ENCODE results near the gene MYL10. TPM values are rescaled to one million over a fixed set of nuclear protein-coding genes. Genes with fewer than 3 reads are reported as not detected.

Gene MYL10
- total RNA-seq, 1 experiment from 2014 or later, result not detected

Other genes starting within 250 kb of the MYL10 start
- 68.9 TPM for gene CUX1, start 188.3 kb upstream of the MYL10 start, total RNA-seq (2021; ENCODE audit: unreplicated experiment)